Measurements from ENCODE around the gene GDI1.

The GDI1 gene

GRCh38 chrX:154437971-154438893, 1.3 kb downstream of the GDI1 start:
- DNase-seq (ENCODE audit: low read depth), result no peak

- no peak for DNase-seq (ENCODE audit: low read depth)
Measured at GRCh38 chrX:154439841-154440240, 2.9 kb downstream of the GDI1 start.

DNA sequence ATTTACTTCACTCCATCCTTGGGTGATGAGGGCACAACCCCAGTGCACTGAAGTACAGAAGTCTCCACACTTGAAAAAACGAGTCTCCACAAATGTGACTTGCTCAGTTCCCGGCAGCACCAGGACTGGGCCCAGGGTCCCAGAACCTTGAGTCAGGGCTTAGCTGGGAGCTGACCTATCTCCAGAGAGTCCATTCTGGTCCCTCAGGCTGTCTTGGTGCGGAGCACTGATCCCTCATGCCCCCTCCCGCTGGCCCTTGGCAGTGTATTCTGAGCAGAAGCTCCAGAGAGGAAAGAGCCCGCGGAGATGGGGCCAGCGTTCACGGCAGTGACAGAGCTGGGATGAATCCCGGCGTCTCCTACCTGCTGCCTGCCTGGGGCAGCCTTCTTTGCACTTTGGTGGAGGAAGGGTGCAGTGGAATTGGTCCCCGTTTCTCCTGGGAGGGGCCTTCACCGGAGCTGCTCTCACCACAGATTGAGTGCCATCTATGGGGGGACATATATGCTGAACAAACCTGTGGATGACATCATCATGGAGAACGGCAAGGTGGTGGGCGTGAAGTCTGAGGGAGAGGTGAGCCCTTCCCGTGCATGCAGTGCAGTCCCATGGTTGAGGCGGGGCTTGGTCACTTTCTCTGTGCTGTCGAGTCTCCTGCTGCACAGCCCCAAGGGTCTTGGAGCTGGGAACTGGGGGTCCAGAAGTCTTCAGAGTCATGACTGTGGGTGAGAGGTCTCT, 3.8 kb downstream of the GDI1 start:
- no peak for DNase-seq (ENCODE audit: low read depth)

DNA sequence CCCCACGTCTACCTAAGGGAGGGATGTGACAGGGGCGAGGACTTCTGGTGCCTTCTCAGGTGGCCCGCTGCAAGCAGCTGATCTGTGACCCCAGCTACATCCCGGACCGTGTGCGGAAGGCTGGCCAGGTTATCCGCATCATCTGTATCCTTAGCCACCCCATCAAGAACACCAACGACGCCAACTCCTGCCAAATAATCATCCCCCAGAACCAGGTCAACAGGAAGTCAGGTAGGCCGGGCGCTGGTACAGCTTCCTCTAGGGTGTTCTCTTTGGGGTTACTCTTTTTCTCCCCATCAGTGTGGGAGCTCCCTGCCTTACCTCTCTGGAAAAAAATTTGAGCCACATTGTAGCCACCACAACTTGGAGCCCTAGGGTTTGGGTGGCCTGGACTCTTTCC, 4.6 kb downstream of the GDI1 start:
- DNase-seq (ENCODE audit: low read depth), result no peak

DNA sequence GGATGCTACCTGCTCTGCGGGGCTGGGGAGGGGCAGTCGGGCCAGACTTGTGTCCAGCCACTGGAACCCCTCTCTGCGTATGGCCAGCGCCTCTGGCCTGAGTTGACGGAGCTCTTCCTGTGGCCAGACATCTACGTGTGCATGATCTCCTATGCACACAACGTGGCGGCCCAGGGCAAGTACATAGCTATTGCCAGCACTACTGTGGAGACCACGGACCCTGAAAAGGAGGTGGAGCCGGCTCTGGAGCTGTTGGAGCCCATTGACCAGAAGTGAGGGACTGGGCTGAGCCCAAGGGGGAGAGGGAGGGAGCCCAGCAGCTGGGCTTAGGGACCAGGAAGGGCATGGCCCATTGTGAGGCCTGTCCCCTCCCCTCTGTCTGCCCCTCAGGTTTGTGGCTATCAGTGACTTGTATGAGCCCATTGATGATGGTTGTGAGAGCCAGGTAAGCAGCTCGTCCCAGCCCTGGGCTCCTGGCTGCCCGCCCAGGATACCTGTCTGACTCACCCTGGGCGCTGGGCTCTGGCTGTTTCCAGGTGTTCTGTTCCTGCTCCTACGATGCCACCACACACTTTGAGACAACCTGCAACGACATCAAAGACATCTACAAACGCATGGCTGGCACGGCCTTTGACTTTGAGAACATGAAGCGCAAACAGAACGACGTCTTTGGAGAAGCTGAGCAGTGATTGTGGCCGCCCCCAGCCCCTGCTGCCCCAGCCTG, 5.2 kb downstream of the GDI1 start:
- no peak for DNase-seq (ENCODE audit: low read depth)

GRCh38 chrX:154443479-154443910, 6.5 kb downstream of the GDI1 start:
- DNase-seq (ENCODE audit: low read depth), result no peak

DNA sequence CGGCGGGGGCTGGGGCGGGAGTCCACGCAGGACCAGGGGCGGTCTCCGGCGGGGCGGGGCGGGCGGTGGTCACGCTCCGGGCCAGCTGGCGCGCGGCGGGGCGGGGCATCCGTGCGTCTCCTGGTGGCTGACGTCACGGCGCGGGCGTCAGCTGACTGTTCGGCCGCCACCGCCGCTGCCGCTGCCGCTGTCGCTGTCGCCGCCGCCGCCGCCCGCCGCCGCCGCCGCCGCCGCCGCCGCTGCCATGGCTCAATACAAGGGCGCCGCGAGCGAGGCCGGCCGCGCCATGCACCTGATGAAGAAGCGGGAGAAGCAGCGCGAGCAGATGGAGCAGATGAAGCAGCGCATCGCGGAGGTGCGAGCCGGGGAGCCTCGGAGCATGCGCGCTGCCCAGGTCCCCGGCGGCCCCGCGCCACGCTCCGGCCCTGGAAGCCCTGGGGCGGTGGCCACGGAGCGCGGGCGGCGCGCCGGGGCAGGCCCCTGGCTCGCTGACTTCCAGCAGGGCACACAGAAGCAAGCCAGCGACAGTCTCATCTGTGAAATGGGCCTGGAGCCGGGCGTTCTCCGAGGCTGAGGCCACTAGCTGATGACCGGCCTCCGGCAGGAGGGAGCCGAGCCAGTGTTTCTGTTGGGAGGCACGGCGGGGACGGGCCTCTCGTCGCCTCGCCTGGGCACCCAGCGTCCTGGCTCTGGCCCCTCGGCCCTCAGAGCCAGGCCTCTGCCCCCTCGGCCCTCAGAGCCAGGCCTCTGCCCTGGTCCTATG, 7.2 kb downstream of the GDI1 start, which contains the start of gene FAM50A:
Gene FAM50A, plus strand, starts transcription at position 150 of the 763 bp plus-strand sequence. Its CDS starts 95 bp downstream, at position 245.
- peak; percentile 39 for DNase-seq (ENCODE audit: low read depth)

DNA sequence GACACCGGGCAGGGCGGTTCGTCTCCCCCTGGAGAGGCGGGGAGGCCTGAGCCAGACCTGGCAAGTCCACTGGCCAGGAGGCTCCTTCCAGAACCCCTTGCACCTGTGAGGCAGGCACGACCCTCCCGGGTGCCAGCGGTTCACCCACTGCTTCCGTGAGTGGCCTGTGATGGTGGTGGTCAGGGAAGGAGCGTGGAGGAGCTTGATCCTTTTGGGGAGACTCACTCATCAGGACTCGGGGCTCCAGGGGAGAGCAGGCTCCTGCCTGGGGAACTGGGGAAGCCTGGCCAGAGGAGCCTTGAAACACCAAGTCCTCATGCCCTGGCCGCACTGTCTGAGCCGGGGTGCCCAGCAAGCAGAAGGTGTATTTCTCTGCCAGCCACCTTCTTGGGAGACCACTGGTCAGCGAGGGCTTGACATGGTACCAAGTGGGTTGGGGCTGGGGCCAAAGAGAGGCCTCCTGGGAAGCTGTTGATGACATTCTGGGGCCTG, 7.8 kb downstream of the GDI1 start:
- no peak for DNase-seq (ENCODE audit: low read depth)

DNA sequence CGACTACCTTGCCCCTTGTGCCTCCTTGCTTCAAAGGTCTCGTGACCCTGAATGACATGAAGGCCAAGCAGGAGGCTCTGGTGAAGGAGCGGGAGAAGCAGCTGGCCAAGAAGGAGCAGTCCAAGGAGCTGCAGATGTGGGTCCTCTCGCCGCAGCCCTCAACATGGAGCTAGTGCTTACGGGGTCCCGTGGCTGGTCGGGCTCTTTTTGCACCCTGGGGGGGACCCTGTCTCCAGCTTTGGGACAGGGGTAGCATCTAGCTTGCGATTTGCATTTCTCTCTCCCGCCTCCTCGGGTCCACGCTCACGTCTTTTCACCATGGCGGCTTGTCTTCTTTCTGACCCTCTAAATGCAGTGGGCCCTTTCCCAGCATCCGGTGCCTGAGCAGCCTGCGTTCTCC, 8.8 kb downstream of the GDI1 start:
- DNase-seq (ENCODE audit: low read depth), result no peak

DNA sequence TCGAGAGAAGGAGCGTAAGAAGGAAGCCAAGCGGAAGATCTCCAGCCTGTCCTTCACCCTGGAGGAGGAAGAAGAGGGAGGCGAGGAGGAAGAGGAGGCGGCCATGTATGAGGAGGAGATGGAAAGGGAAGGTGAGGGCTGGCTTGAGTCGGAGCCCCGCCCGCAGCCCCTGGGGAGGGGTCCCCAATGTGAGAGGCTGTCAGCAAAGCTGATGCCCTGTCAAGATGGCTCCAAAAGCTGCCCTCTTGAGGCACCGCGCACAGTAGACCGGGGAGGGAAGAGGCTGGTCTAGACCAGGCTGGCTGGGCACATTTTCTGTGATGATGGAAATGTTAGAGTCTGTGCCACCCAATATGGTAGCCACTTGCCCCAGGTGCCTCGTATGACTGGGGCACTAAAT, 9.5 kb downstream of the GDI1 start:
- no peak for DNase-seq (ENCODE audit: low read depth)

DNA sequence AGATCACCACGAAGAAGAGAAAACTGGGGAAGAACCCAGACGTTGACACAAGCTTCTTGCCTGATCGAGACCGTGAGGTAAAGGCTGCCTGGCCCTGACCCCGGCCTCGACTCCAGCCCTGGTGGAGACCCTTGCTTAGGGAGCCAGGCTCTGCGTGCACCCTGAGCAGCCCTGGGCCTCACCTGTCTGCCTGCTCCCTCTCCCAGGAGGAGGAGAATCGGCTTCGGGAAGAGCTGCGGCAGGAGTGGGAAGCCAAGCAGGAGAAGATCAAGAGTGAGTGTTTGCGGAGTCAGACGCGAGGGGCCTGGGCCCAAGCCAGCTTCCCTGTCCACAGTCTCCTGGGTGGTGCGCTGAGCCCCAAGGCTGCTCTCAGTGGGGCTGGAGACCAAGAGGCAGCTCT, 11.5 kb downstream of the GDI1 start:
- no peak for DNase-seq (ENCODE audit: low read depth)

- no peak for DNase-seq (ENCODE audit: low read depth)
Measured at GRCh38 chrX:154449618-154450017, 12.7 kb downstream of the GDI1 start.

- no peak for DNase-seq (ENCODE audit: low read depth)
Measured at GRCh38 chrX:154450312-154450711, 13.4 kb downstream of the GDI1 start.

DNA sequence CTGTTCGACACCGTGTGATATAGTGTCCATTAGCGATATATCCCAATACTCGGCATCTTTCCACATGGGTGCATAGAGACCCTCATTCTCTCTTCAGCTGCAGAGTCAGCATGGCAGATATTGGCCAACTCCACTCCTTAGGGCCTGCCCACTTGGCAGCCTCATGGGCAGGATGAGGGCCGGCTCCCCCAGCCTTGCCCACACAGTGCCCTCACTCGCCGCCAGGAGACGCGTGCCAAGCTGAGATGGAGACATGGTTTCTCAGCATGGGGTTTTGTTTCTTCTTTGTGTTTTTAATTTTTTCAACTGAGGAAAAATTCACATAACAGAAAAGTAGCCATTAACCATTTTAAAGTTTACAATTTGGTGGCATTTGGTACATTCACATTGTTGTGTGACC, 15.9 kb downstream of the GDI1 start:
- no peak for DNase-seq (ENCODE audit: low read depth)

GRCh38 chrX:154457491-154458115, 20.6 kb downstream of the GDI1 start:
- no peak for DNase-seq (ENCODE audit: low read depth)

- no peak for DNase-seq (ENCODE audit: low read depth)
Measured at GRCh38 chrX:154458116-154458953, 21.4 kb downstream of the GDI1 start, which contains the start of gene PLXNA3. PLXNA3 (plus strand) TSS chrX:154458281; CDS start chrX:154460184, 1,903 bp downstream.

- no peak for DNase-seq (ENCODE audit: low read depth)
Measured at GRCh38 chrX:154458954-154459778, 22.2 kb downstream of the GDI1 start.

DNA sequence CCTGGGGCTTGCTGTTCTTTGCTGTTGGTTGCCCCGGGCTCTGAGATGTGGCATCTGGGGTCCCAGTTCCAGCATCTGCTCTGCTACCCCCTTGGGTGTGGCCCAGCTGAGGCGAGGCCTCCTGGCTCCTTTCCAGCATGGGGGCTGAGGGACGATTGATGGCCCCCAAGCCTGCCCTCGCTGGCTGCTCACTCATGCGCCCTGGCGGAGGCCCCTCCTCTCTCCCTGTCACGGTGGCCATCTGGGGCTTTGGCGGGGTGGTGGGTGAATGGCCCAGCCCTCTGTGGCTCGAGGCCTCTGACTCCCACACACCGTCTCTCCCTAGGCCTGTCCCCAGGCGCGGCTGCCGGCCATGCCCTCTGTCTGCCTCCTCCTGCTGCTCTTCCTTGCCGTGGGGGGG, 22.9 kb downstream of the GDI1 start:
- no peak for DNase-seq (ENCODE audit: low read depth)

DNA sequence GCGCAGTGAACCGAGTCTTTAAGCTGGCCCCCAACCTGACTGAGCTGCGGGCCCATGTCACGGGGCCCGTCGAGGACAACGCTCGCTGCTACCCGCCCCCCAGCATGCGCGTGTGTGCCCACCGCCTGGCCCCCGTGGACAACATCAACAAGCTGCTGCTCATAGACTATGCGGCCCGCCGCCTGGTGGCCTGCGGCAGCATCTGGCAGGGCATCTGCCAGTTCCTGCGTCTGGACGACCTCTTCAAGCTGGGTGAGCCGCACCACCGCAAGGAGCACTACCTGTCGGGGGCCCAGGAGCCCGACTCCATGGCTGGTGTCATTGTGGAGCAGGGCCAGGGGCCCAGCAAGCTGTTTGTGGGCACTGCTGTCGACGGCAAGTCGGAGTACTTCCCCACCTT, 23.4 kb downstream of the GDI1 start:
- no peak for DNase-seq (ENCODE audit: low read depth)
